Fibroblast of lung (primary cell): ENCODE measurements around the gene TMEM121B. TPM values are rescaled to one million over a fixed set of nuclear protein-coding genes. Genes with fewer than 3 reads are reported as not detected.

Source experiments
- DNase-seq, 2 donors: peaks; one replicate each; pipeline versions ENCODE4 v3.0.0 to v3.0.0-alpha.2; 2010; ENCODE audit warnings: low read depth in 2 of 2
- H2AFZ ChIP-seq: 2 replicates; pipeline ENCODE4 v1.5.1; 2012; ENCODE audit warnings: low read length, control low read depth, inconsistent platforms
- H3K27ac ChIP-seq: 2 replicates; pipeline ENCODE4 v1.5.1; 2011; ENCODE audit warnings: low read length, control low read depth; ENCODE audit not compliant: insufficient read depth
- H3K27me3 ChIP-seq: 2 replicates; pipeline ENCODE4 v1.5.1; 2011; ENCODE audit warnings: mild to moderate bottlenecking, low read length; ENCODE audit not compliant: control insufficient read depth, insufficient read depth
- H3K36me3 ChIP-seq: 2 replicates; pipeline ENCODE4 v1.5.1; 2011; ENCODE audit warnings: low read length; ENCODE audit not compliant: control insufficient read depth, insufficient read depth
- H3K4me1 ChIP-seq: 2 replicates; pipeline ENCODE4 v1.5.1; 2011; ENCODE audit warnings: low read length; ENCODE audit not compliant: control insufficient read depth, insufficient read depth; ENCODE audit errors: extremely low read depth
- H3K4me2 ChIP-seq: 2 replicates; pipeline ENCODE4 v1.5.1; 2011; ENCODE audit warnings: low read length, control low read depth; ENCODE audit not compliant: insufficient read depth; ENCODE audit errors: extremely low read depth
- H3K4me3 ChIP-seq, 4 experiments: fragments of 200-600 bp in 1 of 4; sonication (generic) in 1 of 4; replicated peaks in 1 of 4; 2 replicates each; pipeline ENCODE4 v1.5.1; 2011 to 2016; ENCODE audit warnings: low read length in 4 of 4, low read depth in 3 of 4, mild to moderate bottlenecking in 3 of 4, control low read depth in 2 of 4, inconsistent platforms in 1 of 4, mixed read lengths in 1 of 4; ENCODE audit not compliant: insufficient read depth in 1 of 4; ENCODE audit errors: control extremely low read depth in 1 of 4
- H3K79me2 ChIP-seq: 2 replicates; pipeline ENCODE4 v1.5.1; 2012; ENCODE audit warnings: mild to moderate bottlenecking, low read length, inconsistent platforms; ENCODE audit not compliant: control insufficient read depth, insufficient read depth
- H3K9ac ChIP-seq: 2 replicates; pipeline ENCODE4 v1.5.1; 2011; ENCODE audit warnings: mild to moderate bottlenecking, low read length, control low read depth; ENCODE audit not compliant: insufficient read depth
- H3K9me3 ChIP-seq: 2 replicates; pipeline ENCODE4 v1.5.1; 2012; ENCODE audit warnings: low read depth, low read length; ENCODE audit not compliant: control insufficient read depth, insufficient read depth
- H4K20me1 ChIP-seq: 2 replicates; pipeline ENCODE4 v1.5.1; 2011; ENCODE audit warnings: low read length; ENCODE audit not compliant: control insufficient read depth, insufficient read depth; ENCODE audit errors: extremely low read depth
- EZH2 ChIP-seq: IDR thresholded peaks from 2 replicates; pipeline ENCODE4 v1.5.1; 2012; ENCODE audit warnings: low read length, control low read depth, mild to moderate bottlenecking; ENCODE audit errors: missing control alignments
- polyA minus RNA-seq: library from RNA; depleted of rRNA, polyadenylated mRNA; stranded (reverse); fragments of >200 nt; gene quantifications from 2 replicates; pipeline ENCODE4 v1.2.3, GENCODE V29; 2011; ENCODE audit warnings: low replicate concordance
- polyA plus RNA-seq, 2 donors: library from polyadenylated mRNA; depleted of rRNA in 1 of 2; stranded (reverse) in 1 of 2; unstranded in 1 of 2; fragments of >200 nt; gene quantifications; 2 replicates each; pipeline ENCODE4 v1.2.1, GENCODE V29; 2011 to 2012; ENCODE audit warnings: missing spikeins in 1 of 2
- total RNA-seq: library from RNA; depleted of rRNA; stranded (reverse); fragments of >200 nt; gene quantifications from 2 replicates; pipeline ENCODE4 v1.2.1, GENCODE V29; 2014
- TF ChIP-seq, protein P1 (sequence below), 2 donors: IDR thresholded peaks in 1 of 2; conservative IDR thresholded peaks in 1 of 2; 1 replicate in 1 of 2; 2 replicates in 1 of 2; pipeline ENCODE4 v1.5.1; 2011 to 2012; ENCODE audit warnings: low read length in 2 of 2, control low read depth in 1 of 2, inconsistent platforms in 1 of 2, low read depth in 1 of 2, mild to moderate bottlenecking in 1 of 2

Gene TMEM121B
- total RNA-seq (under 0.01 TPM in 1 of 2 replicates, not detected in the other), polyA plus RNA-seq (0.05 and 0.10 TPM in 2 replicates), polyA minus RNA-seq (0.48 TPM in 1 of 2 replicates, not detected in the other)
- 0.10 and 0.20 TPM in 2 replicates for polyA plus RNA-seq (2012)

DNA sequence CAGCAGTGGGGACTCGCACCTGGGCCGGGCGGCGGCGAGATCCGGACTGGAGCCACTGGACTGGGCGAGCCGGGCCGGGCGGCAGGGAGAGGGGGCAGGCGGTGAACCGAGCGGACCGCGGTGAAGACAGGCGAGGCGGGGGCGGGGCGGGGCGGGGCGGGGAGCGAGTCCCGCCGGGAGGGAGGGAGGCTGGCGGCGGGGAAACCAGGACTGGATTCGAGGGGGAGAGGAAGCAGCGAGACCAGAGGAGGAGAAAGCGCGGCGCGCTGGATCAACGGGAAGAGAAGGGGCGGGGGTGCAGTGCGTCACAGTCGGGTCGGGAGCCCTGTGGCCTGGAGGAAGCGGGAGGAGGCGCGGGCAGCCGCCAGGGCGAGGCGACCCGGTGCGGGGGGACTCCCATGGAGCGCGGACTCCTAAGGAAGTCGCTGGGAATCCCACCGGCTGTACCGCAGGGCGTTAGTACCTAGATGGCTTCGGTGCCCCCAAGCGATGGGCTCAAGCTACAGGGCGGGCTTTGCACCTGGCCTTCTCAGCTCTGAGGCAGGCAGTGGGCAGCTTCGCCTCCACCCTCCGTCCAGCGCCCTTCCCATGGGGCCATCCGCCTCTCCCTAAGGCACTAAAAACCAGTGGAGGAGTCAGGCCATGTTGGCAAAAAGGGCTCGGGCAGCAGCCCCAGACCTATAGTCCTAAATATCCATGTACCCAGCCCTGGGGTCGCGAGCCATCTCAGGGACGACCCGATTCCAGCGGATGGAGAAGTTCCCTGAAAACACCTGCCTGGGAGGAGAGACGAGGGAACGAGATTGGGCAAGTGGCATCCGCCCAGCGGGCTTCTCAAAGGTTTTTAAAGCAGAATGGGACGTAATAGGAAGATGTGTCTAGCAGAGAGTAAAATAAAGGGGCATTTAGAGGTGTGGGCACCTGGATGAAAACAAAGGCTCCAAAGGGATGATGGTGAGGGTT is at the start of gene TMEM121B:
Gene TMEM121B (minus strand): TSS at position 128 of the 963 bp plus-strand sequence. CDS start 233 bp downstream, outside the sequence.
- peak; percentile 81 for TF ChIP-seq EZH2
- TF ChIP-seq, protein P1, sequence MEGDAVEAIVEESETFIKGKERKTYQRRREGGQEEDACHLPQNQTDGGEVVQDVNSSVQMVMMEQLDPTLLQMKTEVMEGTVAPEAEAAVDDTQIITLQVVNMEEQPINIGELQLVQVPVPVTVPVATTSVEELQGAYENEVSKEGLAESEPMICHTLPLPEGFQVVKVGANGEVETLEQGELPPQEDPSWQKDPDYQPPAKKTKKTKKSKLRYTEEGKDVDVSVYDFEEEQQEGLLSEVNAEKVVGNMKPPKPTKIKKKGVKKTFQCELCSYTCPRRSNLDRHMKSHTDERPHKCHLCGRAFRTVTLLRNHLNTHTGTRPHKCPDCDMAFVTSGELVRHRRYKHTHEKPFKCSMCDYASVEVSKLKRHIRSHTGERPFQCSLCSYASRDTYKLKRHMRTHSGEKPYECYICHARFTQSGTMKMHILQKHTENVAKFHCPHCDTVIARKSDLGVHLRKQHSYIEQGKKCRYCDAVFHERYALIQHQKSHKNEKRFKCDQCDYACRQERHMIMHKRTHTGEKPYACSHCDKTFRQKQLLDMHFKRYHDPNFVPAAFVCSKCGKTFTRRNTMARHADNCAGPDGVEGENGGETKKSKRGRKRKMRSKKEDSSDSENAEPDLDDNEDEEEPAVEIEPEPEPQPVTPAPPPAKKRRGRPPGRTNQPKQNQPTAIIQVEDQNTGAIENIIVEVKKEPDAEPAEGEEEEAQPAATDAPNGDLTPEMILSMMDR (conservative IDR thresholded peaks at IDR 0.05 in 1 of 2, IDR thresholded peaks at IDR 0.05 in 1 of 2; ENCODE audit: low read depth in 1 of 2, low read length in 2 of 2): no peak
- Histone ChIP-seq H3K9me3 (no peaks in the 10 kb centered on the region), H2AFZ (no peak within 1 kb of the TSS), H3K4me1 (no peaks in the 10 kb centered on the region), H3K27me3 (peaks cover 23% of the 10 kb centered on the region), H4K20me1 (no peaks in the 10 kb centered on the region), H3K9ac (peak within 1 kb of the TSS; percentile 30), H3K27ac (no peak within 1 kb of the TSS), H3K79me2 (no peaks in the 10 kb centered on the region), H3K4me3 (peak within 1 kb of the TSS in 3 of 4 experiments; percentile 21 to 48 (median 39)), H3K36me3 (no peaks in the 10 kb centered on the region), H3K4me2 (peak within 1 kb of the TSS; percentile 68)
- peak; percentile 55 to 66 for DNase-seq

DNA sequence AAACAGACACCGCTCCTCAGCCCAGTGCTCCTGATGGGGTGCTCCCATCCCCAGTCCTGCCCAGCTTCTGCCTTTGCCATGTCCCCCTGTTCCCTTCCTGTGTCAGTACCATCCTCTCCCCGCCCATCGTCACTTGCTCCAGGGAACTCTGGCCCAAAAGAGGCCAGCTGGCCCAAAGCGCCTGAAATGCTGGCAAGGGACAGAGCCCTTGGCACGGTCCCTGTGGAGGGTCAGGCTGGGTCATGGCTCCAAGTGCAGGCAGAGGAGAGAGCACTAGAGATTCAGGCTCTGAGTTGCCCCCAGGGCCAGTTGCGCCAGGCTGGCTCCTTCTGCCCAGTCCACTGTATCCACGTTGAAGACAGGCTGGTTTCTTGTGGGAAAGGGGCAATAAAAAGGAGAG is 46.3 kb upstream of the TMEM121B start:
- Histone ChIP-seq H3K79me2 (no peaks in the 10 kb centered on the region), H2AFZ (no peak overlapping the region), H3K4me2 (no peak overlapping the region), H3K27me3 (no peaks in the 10 kb centered on the region), H3K36me3 (no peaks in the 10 kb centered on the region), H3K27ac (no peak overlapping the region), H3K9me3 (no peaks in the 10 kb centered on the region), H3K9ac (no peak overlapping the region), H3K4me3 (no peak overlapping the region), H4K20me1 (no peaks in the 10 kb centered on the region), H3K4me1 (no peaks in the 10 kb centered on the region)
- no peak for DNase-seq
- no peak for TF ChIP-seq EZH2
- TF ChIP-seq, protein P1 (conservative IDR thresholded peaks at IDR 0.05 in 1 of 2, IDR thresholded peaks at IDR 0.05 in 1 of 2; ENCODE audit: low read depth in 1 of 2, low read length in 2 of 2): no peak

DNA sequence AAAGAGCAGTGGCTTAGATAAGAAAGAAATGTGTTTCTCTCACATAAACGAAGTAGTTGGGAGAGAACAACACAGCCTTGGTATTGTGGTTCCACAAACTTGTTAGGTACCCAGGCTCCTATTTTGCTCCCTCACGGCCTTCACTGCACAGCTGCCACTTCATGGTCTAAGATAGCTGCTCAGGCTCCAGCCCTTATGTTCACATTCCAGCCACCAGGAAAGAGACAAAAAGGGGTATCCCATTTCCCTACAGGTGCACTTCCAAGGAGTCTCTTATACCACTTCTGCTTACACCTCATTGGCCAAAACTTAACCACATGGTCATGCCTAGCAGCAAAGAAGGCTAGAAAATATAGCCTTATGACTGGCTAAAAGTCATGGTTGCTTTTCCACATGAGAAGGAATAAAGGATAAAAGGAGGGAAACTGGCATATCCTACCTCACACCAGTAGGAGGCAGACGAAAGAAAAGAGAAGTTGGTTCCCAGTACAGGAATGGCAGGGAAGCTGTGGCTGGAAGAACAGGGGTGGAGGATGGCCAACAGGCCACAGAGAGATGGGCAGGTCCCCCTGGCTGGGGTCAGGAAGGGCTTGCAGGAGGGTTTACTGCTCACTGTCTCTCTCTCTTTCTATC is 43.3 kb upstream of the TMEM121B start:
- H4K20me1 ChIP-seq: no peaks in the 10 kb centered on the region
- H3K79me2 ChIP-seq: no peaks in the 10 kb centered on the region
- no peak overlapping the region for H2AFZ ChIP-seq
- H3K36me3 ChIP-seq: no peaks in the 10 kb centered on the region
- TF ChIP-seq, protein P1 (conservative IDR thresholded peaks at IDR 0.05 in 1 of 2, IDR thresholded peaks at IDR 0.05 in 1 of 2; ENCODE audit: low read depth in 1 of 2, low read length in 2 of 2): peak; percentile 7 to 21
- TF ChIP-seq EZH2: no peak
- no peak for DNase-seq
- H3K4me2 ChIP-seq: no peak overlapping the region
- peaks cover 6% of the 10 kb centered on the region for H3K4me1 ChIP-seq
- no peaks in the 10 kb centered on the region for H3K9me3 ChIP-seq
- no peaks in the 10 kb centered on the region for H3K27me3 ChIP-seq
- no peak overlapping the region for H3K4me3 ChIP-seq
- no peak overlapping the region for H3K27ac ChIP-seq
- no peak overlapping the region for H3K9ac ChIP-seq
